Esophagus muscularis mucosa (tissue), 3 donors: ENCODE measurements around the gene OR6M1.

Experiments used
- CTCF ChIP-seq, 3 experiments: fragments of 200-600 bp in 2 of 3; fragments of 450-650 bp in 1 of 3; sonication (generic) in 2 of 3; IDR thresholded peaks; one replicate each; pipeline ENCODE4 v1.5.1; 2017 to 2019; ENCODE audit warnings: antibody characterized with exemption in 3 of 3, mild to moderate bottlenecking in 2 of 3, moderate library complexity in 1 of 3
- POLR2A ChIP-seq: fragments of 450-650 bp; IDR thresholded peaks from one replicate; pipeline ENCODE4 v1.6.1; 2017; ENCODE audit warnings: antibody characterized with exemption, moderate library complexity, mild to moderate bottlenecking, low read depth
- POLR2AphosphoS5 ChIP-seq, 2 donors: sonication (generic); formaldehyde crosslinking; IDR thresholded peaks; one replicate each; pipeline ENCODE4 v1.6.1; 2017; ENCODE audit warnings: antibody characterized with exemption in 2 of 2

GRCh38 chr11:123829745-123830144 is 23.6 kb upstream of the OR6M1 start:
- no peak for TF ChIP-seq POLR2A
- TF ChIP-seq CTCF (IDR thresholded peaks at IDR 0.05), result no peak
- no peak for TF ChIP-seq POLR2AphosphoS5 (IDR thresholded peaks at IDR 0.05)
